Measurements from ENCODE around the gene COX6A1. TPM values are rescaled to one million over a fixed set of nuclear protein-coding genes. Genes with fewer than 3 reads are reported as not detected.

The COX6A1 gene
- total RNA-seq, 2 experiments from 2014 or later = 329 to 408 TPM

DNA sequence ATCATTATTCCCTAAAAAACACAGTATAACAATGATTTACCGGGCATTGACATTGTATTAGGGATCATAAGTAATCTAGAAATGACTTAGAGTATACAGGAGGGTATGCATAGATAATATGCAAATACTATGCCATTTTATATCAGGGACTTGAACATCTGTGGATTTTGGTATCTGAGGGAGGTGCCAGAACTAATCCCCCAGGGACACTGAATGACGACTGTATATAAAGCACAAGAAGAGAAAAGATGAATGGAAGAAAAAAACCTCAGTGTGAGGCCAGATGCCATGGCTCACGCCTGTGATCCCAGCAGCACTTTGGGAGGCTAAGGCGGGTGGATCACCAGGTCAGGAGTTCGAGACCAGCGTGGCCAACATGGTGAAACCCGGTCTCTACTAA is 25.5 kb upstream of the COX6A1 start:
- Mint-ChIP-seq H3K36me3 (no peaks in the 10 kb centered on the region), H3K27ac (no peak overlapping the region), H3K4me1 (no peaks in the 10 kb centered on the region), H3K27me3 (peaks cover 6% of the 10 kb centered on the region), H3K4me3 (no peak overlapping the region), H3K9me3 (ENCODE audit: low read depth) (no peaks in the 10 kb centered on the region)
- no peak for DNase-seq
- no peak for ATAC-seq
- CTCF ChIA-PET = no interaction called here

DNA sequence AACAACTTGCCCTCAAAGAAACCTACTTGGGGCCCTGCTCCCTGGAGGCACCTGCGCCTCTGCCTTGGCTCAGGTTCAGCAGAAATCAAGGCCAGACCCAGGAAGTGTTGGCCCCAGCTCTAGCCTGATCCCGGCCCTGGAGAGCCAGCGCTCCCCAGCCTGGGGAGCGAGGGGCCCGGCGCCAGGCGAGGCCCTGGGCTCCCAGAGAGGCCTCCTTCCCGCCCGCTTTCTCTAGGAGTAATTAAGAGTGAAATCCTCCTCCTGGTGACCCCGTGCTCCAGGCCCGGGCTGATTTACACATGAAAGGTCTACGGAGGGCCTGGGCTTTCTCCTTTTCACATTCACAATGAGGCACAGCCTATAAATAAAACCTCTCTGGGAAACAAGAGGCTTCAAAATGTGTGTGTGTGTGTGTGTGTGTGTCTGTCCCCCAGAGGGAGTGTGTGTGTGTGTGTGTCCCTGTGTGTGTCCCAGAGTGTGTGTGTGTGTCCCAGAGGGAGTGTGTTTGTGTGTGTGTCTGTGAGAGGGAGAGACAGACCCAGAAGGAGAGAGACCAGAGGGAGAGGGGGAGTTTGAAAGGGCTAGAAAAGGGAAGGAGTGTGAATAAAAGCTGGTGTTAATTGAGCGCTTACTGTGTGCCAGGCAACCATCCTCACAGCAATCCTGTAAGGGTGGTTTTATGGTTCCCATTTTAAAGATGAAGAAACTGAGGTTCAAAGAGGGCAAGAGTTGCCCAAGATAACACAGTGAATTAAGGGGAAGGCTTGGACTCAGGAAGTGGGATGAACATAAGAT is 23.8 kb upstream of the COX6A1 start:
- H3K9me3 Mint-ChIP-seq (ENCODE audit: low read depth) = no peaks in the 10 kb centered on the region
- H3K36me3 Mint-ChIP-seq = no peaks in the 10 kb centered on the region
- DNase-seq (no peak), ATAC-seq (no peak)
- CTCF ChIA-PET = no interaction called here
- H3K4me3 Mint-ChIP-seq = no peak overlapping the region
- no peaks in the 10 kb centered on the region for H3K4me1 Mint-ChIP-seq
- H3K27me3 Mint-ChIP-seq = peaks cover 6% of the 10 kb centered on the region
- no peak overlapping the region for H3K27ac Mint-ChIP-seq

DNA sequence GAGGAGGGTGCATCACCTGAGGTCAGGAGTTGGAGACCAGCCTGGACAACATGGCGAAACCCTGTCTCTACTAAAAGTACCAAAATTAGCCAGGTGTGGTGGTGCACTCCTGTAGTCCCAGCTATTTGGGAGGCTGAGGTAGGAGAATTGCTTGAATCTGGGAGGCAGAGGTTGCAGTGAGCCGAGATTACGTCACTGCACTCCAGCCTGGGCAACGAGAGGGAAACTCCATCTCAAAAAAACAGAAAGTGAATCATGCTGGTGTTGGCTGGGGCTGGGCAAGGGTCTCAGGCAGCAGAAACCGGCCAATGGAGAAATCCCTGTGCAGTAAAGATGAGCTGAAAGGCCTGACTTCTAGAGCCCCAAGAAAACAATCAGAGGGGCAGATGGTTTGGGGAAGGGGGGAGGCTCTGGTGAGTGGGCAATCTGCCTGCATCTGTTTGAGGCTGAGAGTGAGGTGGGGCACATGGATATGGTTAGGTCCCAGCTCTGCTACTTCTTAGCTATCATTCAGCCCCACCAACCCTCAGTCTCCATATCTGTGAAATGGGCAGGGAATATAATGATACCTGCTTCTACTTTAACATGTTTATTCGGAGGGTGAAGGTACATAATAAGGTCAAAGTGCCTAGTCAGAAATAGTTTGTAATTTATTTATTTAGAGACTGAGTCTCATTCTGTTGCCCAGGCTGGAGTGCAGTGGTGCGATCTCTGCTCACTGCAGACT is 21.3 kb upstream of the COX6A1 start:
- no peak for ATAC-seq
- Mint-ChIP-seq H3K27ac (no peak overlapping the region), H3K27me3 (peaks cover 6% of the 10 kb centered on the region), H3K9me3 (ENCODE audit: low read depth) (no peaks in the 10 kb centered on the region), H3K36me3 (no peaks in the 10 kb centered on the region), H3K4me3 (no peak overlapping the region), H3K4me1 (no peaks in the 10 kb centered on the region)
- DNase-seq = no peak
- CTCF ChIA-PET = interaction anchor here (0.6 to 1.3 kb wide), 2 partner anchors 14 to 20 kb away, joined by 3 read pairs; no protein-coding TSS in a partner anchor

DNA sequence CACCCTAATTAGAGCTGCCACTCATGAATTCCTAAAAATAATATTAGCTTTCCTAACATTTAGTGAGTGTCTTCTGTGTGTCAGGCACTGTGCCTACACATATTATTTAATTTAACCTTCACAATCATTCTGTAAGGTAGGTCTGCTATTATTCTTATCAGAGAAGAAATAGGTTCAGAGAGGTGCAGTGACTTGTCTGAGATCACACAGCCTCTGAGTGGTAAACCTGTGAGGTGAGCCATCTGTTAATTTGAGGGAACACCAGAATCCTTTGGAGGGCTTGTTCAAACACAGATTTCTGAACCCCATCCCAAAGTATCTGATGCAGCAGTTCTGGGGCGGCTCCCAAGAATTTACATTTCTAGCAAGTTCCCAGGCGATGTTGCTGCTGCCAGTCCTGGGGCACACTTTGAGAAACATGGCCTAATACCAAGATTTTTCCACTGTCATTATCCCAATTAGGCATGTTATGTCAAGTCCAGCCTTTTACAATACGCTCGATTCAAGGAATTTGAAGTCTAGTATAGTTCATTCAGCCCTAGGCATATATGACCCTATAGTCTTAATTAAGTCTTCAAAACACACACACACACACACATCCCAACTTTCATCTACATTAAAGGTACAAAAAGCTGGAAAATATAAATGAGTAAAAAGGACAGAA is 19.9 kb upstream of the COX6A1 start:
- DNase-seq = no peak
- Mint-ChIP-seq H3K27me3 (peaks cover 2% of the 10 kb centered on the region), H3K9me3 (ENCODE audit: low read depth) (no peaks in the 10 kb centered on the region), H3K27ac (no peak overlapping the region), H3K4me1 (no peaks in the 10 kb centered on the region), H3K36me3 (no peaks in the 10 kb centered on the region), H3K4me3 (no peak overlapping the region)
- no peak for ATAC-seq
- CTCF ChIA-PET = interaction anchor here (1.3 kb wide), 1 partner anchor 13 kb away, joined by 3 read pairs; no protein-coding TSS in a partner anchor

DNA sequence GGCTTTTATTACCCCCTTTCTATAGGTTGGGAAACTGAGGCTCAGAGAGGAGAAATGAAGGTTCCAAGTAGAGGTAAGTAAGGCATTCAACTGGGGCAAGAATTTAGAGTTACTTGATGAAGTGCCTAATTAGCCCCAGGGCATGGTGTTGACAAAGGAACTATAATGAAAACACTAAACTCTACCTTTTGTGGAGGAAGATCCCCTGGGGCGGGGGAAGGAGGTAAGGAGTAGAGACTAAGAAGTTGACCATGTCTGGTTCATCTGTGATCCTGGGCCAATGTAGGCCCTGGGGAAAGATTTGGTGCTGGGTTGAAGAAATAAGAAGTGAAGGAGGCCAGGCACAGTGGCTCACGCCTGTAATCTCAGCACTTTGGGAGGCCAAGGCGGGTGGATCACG is 16.2 kb upstream of the COX6A1 start:
- Mint-ChIP-seq H3K36me3 (no peaks in the 10 kb centered on the region), H3K27ac (no peak overlapping the region), H3K27me3 (peaks cover 2% of the 10 kb centered on the region), H3K9me3 (ENCODE audit: low read depth) (no peaks in the 10 kb centered on the region), H3K4me3 (no peak overlapping the region), H3K4me1 (no peaks in the 10 kb centered on the region)
- CTCF ChIA-PET = no interaction called here
- DNase-seq = no peak
- ATAC-seq = no peak

DNA sequence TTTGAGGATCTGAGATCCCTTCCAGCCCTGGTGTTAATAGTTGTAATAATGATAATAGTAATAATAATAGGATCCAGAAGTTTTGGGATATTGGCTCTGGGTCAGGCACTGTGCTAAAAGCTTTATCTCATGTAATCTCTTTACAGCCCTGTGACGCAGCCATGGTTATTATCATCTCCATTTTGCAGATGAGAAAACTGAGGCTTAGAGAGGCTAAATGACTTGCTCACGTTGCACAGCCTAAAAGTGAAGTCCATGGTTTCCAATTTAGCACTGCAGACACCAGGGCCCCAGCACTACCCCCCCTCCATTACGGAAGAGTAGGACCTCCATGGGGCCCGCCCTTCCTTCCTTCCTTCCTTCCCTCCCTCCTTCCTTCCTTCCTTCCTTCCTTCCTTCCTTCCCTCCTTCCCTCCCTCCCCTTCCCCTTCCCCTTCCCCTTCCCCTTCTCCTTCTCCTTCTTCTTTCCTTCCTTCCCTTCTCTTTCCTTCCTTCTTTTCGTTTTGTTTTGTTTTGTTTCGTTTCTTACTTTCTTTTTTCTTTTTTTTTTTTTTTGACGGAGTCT is 14.9 kb upstream of the COX6A1 start:
- no peak for ATAC-seq
- Mint-ChIP-seq H3K9me3 (ENCODE audit: low read depth) (no peaks in the 10 kb centered on the region), H3K27me3 (peaks cover 2% of the 10 kb centered on the region), H3K27ac (no peak overlapping the region), H3K4me1 (no peaks in the 10 kb centered on the region), H3K36me3 (no peaks in the 10 kb centered on the region), H3K4me3 (no peak overlapping the region)
- no peak for DNase-seq
- CTCF ChIA-PET = interaction anchor here (0.7 kb wide), 2 partner anchors 330 to 797 kb away, joined by 3 to 4 read pairs; no protein-coding TSS in a partner anchor

DNA sequence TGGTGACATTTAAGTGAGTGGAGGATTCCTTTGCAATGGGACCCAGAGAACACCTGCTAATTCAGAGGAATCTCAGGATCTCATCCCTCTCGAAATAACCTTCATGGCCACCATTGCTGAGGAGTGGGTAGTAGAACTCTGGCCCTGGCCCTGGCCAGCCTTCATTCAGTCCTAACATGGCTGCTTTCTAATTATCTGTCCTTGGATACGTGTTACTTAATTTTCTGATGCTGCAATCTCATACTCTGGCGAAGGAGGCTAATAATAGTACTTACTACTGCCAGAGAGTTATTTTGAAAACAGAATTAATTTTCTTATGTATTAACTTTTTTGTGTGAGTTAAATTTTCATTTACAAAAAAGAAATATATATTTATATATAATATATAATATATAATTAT is 12.1 kb upstream of the COX6A1 start:
- Mint-ChIP-seq H3K27me3 (peaks cover 12% of the 10 kb centered on the region), H3K4me1 (peaks cover 5% of the 10 kb centered on the region), H3K4me3 (no peak overlapping the region), H3K27ac (no peak overlapping the region), H3K36me3 (no peaks in the 10 kb centered on the region), H3K9me3 (ENCODE audit: low read depth) (no peaks in the 10 kb centered on the region)
- DNase-seq = no peak
- CTCF ChIA-PET = no interaction called here
- no peak for ATAC-seq

DNA sequence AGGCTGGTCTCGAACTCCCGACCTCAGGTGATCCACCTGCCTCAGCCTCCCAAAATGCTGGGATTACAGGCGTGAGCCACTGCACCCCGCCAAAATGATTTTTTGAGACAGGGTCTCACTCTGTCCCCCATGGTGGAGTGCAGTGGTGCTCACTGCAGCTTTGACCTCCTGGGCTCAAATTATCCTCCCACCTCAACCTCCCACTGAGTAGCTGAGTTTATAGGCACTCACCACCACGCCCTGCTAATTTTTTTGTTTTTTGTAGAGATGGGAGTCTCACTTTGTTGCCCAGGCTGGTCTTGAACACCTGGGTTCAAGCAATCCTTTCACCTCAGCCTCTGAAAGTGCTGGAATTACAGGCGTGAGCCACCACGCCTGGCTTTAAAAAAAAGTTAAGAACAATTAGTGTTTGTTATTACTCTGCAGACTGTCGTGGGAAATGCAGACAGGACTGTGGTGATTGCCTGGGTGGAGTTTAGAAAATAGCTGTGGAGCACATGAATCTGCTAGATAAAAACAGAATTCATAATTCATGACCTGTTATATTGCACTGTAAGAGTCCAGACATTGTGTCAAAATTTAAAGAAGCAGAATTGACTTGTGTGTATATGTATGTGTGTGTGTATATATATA is 9.2 kb upstream of the COX6A1 start:
- Mint-ChIP-seq H3K4me1 (peaks cover 12% of the 10 kb centered on the region), H3K4me3 (no peak overlapping the region), H3K9me3 (ENCODE audit: low read depth) (no peaks in the 10 kb centered on the region), H3K27me3 (peaks cover 10% of the 10 kb centered on the region), H3K36me3 (no peaks in the 10 kb centered on the region), H3K27ac (no peak overlapping the region)
- CTCF ChIA-PET = interaction anchor here (1.2 to 3.5 kb wide), 9 partner anchors 37 to 106 kb away, joined by 3 to 29 read pairs (median 8); partner anchors contain the start of genes PLA2G1B and SRSF9
- ATAC-seq = no peak
- no peak for DNase-seq

DNA sequence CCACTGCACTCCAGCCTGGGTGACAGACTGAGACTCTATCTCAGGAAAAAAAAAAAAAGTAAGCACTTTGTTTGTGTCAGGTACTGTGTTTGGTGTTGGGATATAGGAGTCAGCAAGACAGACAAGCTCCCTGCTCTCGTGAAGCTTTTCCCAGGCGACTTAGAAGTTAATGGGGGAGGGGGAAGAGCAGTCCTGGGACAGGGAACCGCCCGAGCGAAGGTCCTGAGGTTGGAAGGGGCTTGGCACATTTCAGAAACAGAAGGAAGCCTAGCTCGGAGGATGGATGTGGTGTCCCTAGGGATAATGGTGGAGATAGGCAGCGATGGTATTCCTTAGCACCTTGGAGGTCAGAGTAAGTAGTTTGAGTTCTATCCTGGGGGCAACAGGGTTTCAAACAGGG is 8.5 kb upstream of the COX6A1 start:
- DNase-seq (no peak), ATAC-seq (no peak)
- no peak overlapping the region for H3K27ac Mint-ChIP-seq

DNA sequence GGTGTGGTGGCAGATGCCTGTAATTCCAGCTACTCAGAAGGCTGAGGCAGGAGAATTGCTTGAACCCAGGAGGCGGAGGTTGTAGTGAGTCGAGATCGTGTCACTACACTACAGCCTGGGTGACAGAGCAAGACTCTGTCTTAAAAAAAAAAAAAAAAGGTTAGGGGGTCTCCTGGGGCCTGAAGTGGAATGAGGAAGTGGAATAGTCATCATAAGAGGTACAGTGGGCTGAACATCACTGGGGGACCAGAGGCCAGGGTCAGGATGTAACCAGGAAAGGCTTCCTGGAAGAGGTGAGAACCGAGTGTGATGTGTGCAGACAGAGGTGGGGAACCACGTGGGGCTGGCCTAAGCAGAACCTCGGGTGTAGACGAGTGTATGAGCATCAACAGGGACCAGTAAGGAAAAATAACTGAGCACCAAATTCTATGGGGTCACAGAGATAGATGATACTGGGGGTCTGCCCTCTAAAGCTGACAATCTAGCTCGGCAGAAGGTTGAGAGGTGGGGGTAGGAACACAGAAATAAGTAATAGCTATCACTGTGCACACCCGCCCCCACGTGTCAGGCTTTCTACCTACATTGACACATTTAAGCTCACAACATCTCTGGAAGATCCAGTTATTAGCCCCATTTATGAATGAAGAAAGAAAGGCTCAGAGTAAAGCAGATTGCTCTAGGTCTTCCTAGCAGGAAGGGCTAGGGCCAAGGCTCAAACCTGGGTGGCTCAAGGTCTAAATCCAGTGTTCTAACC is 5.0 kb upstream of the COX6A1 start:
- CTCF ChIA-PET = interaction anchor here (0.7 to 1.3 kb wide), 3 partner anchors 47 to 232 kb away, joined by 3 to 4 read pairs (median 3); partner anchors contain the start of gene RPLP0
- DNase-seq = no peak

More for the DNA sequence above, 8.5 kb upstream of the COX6A1 start:
- peaks cover 10% of the 10 kb centered on the region for H3K27me3 Mint-ChIP-seq
- H3K9me3 Mint-ChIP-seq (ENCODE audit: low read depth) = no peaks in the 10 kb centered on the region
- H3K36me3 Mint-ChIP-seq = no peaks in the 10 kb centered on the region
- peaks cover 12% of the 10 kb centered on the region for H3K4me1 Mint-ChIP-seq
- CTCF ChIA-PET = interaction anchor here (0.6 to 3.5 kb wide), 12 partner anchors 15 to 107 kb away, joined by 3 to 29 read pairs (median 6); partner anchors contain the start of genes PLA2G1B and SRSF9
- H3K4me3 Mint-ChIP-seq = no peak overlapping the region

DNA sequence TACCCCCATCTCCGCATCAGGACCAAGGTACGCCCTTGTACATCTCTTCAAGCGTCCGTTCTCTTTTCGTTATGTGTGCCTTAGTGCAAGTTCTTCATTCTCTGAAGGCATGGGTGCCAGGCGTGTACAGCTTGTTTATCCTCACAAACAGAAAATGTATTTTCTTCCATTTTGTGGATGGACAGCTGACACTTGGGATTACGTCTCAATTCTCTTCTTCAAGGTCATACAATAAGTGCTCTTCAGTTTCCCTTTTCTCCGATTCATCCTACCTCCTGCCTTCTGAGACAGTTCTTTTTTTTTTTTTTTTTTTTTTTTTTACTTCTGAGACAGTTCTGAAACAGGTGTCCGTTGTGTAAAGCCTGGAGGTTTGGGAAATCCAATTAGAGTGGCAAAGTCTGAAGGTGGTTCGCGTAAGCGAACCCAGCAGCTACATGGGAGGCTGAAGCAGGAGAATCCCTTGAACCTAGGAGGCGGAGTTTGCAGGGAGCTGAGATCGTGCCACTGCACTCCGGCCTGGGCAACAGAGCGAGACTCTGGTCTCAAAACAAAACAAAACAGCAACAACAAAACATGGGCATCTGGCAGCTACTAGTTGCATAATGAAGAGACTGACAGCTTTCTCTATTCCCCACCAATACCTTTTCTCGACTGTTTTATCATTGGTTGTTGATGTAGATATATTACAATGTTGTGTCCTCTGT is 734 bp downstream of the COX6A1 start:
- Mint-ChIP-seq H3K27ac (peak overlapping the region; percentile 95), H3K4me1 (peaks cover 38% of the 10 kb centered on the region), H3K36me3 (peaks cover 20% of the 10 kb centered on the region), H3K27me3 (no peaks in the 10 kb centered on the region), H3K9me3 (ENCODE audit: low read depth) (no peaks in the 10 kb centered on the region), H3K4me3 (peak overlapping the region; percentile 86)
- CTCF ChIA-PET = interaction anchor here (0.6 to 3.9 kb wide), 17 partner anchors 14 to 248 kb away, joined by 3 to 23 read pairs (median 4); partner anchors contain the start of genes DYNLL1, MLEC, POP5 and RPLP0
- ATAC-seq (no peak), DNase-seq (no peak)

More for the DNA sequence above, 5.0 kb upstream of the COX6A1 start:
- no peak for ATAC-seq
- H3K4me1 Mint-ChIP-seq = peaks cover 18% of the 10 kb centered on the region
- no peaks in the 10 kb centered on the region for H3K36me3 Mint-ChIP-seq
- no peak overlapping the region for H3K27ac Mint-ChIP-seq
- H3K9me3 Mint-ChIP-seq (ENCODE audit: low read depth) = no peaks in the 10 kb centered on the region
- H3K27me3 Mint-ChIP-seq = peaks cover 10% of the 10 kb centered on the region
- H3K4me3 Mint-ChIP-seq = no peak overlapping the region
